ENCODE measurements around the gene PIP4K2A.

- no peak for TF ChIP-seq POLR2A (IDR thresholded peaks at IDR 0.05)
- TF ChIP-seq CTCF (IDR thresholded peaks at IDR 0.05), result no peak
These were observed 220.4 kb downstream of the PIP4K2A start for GRCh38 chr10:22494007-22494406.

All from body of pancreas (tissue), 4 donors.